GM06990 (cell line): ENCODE data around the gene TP53BP1.

Experiments used
- DNase-seq: peaks from one replicate; pipeline ENCODE4 v3.0.0-alpha.2; 2011; ENCODE audit not compliant: insufficient read length; ENCODE audit errors: extremely low read depth
- H3K27me3 ChIP-seq: replicated peaks from 2 replicates; pipeline ENCODE4 v1.6.0; 2011; ENCODE audit warnings: low read length; ENCODE audit not compliant: control insufficient read depth, insufficient read depth
- H3K36me3 ChIP-seq: 2 replicates; pipeline ENCODE4 v1.5.1; 2011; ENCODE audit warnings: low read length; ENCODE audit not compliant: control insufficient read depth, insufficient read depth
- H3K4me3 ChIP-seq: replicated peaks from 2 replicates; pipeline ENCODE4 v1.5.1; 2011; ENCODE audit warnings: low read depth, mild to moderate bottlenecking, control low read depth, low read length
- CTCF ChIP-seq: IDR thresholded peaks from 2 replicates; pipeline ENCODE4 v1.5.1; 2011; ENCODE audit warnings: low read length, control low read depth, mild to moderate bottlenecking, inconsistent platforms; ENCODE audit not compliant: insufficient read depth, poor library complexity, severe bottlenecking

Gene TP53BP1

GRCh38 chr15:43370310-43370974 is 122.5 kb downstream of the TP53BP1 start:
- peak overlapping the region; percentile 96 for H3K4me3 ChIP-seq

GRCh38 chr15:43361313-43361903 is 131.5 kb downstream of the TP53BP1 start:
- H3K36me3 ChIP-seq, result peaks cover 17% of the 10 kb centered on the region

More at GRCh38 chr15:43370310-43370974, 122.5 kb downstream of the TP53BP1 start:
- DNase-seq, result no peak
- no peaks in the 10 kb centered on the region for H3K27me3 ChIP-seq
- peaks cover 3% of the 10 kb centered on the region for H3K36me3 ChIP-seq
- no peak for TF ChIP-seq CTCF

GRCh38 chr15:43360821-43361220 is 132.1 kb downstream of the TP53BP1 start:
- no peaks in the 10 kb centered on the region for H3K27me3 ChIP-seq
- DNase-seq, result no peak
- peaks cover 13% of the 10 kb centered on the region for H3K36me3 ChIP-seq
- H3K4me3 ChIP-seq, result no peak overlapping the region
- TF ChIP-seq CTCF, result no peak

More at GRCh38 chr15:43361313-43361903, 131.5 kb downstream of the TP53BP1 start:
- DNase-seq, result no peak
- no peak overlapping the region for H3K4me3 ChIP-seq
- no peak for TF ChIP-seq CTCF
- no peaks in the 10 kb centered on the region for H3K27me3 ChIP-seq
